HUES48 (cell line): ENCODE data around the gene GFOD2.

Experiments
- H3K27ac ChIP-seq: one replicate; pipeline ENCODE4 v1.7.0; 2013; ENCODE audit warnings: low read depth, low read length, inconsistent platforms
- H3K27me3 ChIP-seq: 2 replicates; pipeline ENCODE4 v1.6.1; 2013; ENCODE audit warnings: mild to moderate bottlenecking, low read length; ENCODE audit not compliant: control insufficient read depth, insufficient read depth
- H3K36me3 ChIP-seq: 2 replicates; pipeline ENCODE4 v1.6.1; 2013; ENCODE audit warnings: low read length; ENCODE audit not compliant: control insufficient read depth, insufficient read depth
- H3K4me1 ChIP-seq: 2 replicates; pipeline ENCODE4 v1.6.1; 2013; ENCODE audit warnings: mild to moderate bottlenecking, low read length; ENCODE audit not compliant: control insufficient read depth, insufficient read depth
- H3K4me3 ChIP-seq: 2 replicates; pipeline ENCODE4 v1.5.1; 2013; ENCODE audit warnings: mild to moderate bottlenecking, low read depth, low read length
- H3K9ac ChIP-seq: 2 replicates; pipeline ENCODE4 v1.6.1; 2013; ENCODE audit warnings: mild to moderate bottlenecking, low read depth, low read length, moderate library complexity
- H3K9me3 ChIP-seq: 2 replicates; pipeline ENCODE4 v1.6.1; 2013; ENCODE audit warnings: low read length; ENCODE audit not compliant: control insufficient read depth, insufficient read depth

The GFOD2 gene

DNA sequence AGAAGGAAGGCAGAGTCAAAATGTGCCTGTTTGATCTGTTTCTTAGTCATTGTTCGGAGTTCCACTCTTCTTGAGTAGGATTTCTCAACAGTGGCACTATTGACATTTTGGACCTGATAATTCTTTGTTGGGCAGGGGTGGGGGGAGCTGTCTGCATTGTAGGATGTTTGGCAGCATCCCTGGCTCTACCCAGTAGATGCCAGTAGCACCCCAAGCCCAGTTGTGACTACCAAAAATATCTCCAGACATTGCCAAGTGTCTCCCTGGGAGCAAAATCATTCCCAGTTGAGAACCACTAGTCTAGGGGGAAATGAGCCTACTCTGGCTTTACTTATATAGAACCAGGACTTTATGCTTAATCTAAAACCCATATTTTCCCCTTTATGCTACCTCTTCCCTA is 1.1 kb upstream of the GFOD2 start:
- no peak overlapping the region for H3K27ac ChIP-seq

DNA sequence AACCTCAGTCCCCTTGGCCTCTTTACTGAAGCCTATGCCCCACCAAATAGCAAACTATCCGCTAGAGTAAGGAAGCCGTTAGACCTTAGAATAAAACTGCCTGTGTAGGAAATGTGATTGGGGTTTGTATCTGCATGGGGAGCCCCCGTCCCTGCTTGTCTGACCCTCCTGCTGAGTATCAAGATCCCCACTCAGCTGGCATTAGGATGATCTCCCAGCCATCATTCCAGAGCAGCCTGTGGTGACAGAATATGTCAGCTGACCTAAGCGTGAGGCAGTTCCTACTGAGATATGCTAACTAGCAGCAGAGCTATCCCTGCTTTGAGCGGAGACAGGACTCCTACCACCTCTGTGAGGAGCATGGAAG is 645 bp upstream of the GFOD2 start:
- Histone ChIP-seq H3K9ac (peak overlapping the region; percentile 74), H3K27me3 (no peaks in the 10 kb centered on the region), H3K36me3 (peaks cover 19% of the 10 kb centered on the region), H3K9me3 (no peaks in the 10 kb centered on the region), H3K27ac (peak overlapping the region; percentile 77), H3K4me1 (0 out of 2 replicates have a peak, but pooled peaks cover 5% of the 10 kb centered on the region), H3K4me3 (peak overlapping the region; percentile 93)

More for the DNA sequence above, 1.1 kb upstream of the GFOD2 start:
- H3K4me3 ChIP-seq = peak overlapping the region; percentile 93
- no peaks in the 10 kb centered on the region for H3K9me3 ChIP-seq
- no peaks in the 10 kb centered on the region for H3K27me3 ChIP-seq
- 0 out of 2 replicates have a peak, but pooled peaks cover 5% of the 10 kb centered on the region for H3K4me1 ChIP-seq
- H3K36me3 ChIP-seq = peaks cover 23% of the 10 kb centered on the region
- no peak overlapping the region; the same call in 1 of the 2 replicates for H3K9ac ChIP-seq

DNA sequence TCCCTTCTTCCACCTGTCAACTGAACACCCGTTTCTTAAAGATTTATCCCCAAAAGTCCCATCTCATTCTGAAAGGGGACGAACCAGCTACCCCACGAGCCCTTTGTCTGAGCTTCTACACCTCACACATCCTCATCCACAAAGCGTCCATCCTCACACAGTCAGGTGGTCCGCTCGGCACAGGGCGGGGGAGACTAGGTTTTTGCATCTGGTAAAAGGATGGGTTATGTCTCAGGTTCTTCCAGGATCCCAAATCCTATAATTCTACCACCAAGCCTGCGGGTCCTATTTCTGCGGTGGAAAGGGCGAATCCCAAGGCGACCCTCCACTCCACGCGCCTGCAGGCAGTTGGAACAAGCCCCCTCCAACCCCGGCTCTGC is 458 bp downstream of the GFOD2 start:
- Histone ChIP-seq H3K9me3 (no peaks in the 10 kb centered on the region), H3K36me3 (peaks cover 14% of the 10 kb centered on the region), H3K27me3 (no peaks in the 10 kb centered on the region), H3K9ac (peak overlapping the region; percentile 69), H3K27ac (no peak overlapping the region), H3K4me3 (peak overlapping the region; percentile 93), H3K4me1 (0 out of 2 replicates have a peak, but pooled peaks cover 7% of the 10 kb centered on the region)

- H3K27me3 ChIP-seq = no peaks in the 10 kb centered on the region
- H3K27ac ChIP-seq = no peak overlapping the region
- no peak overlapping the region for H3K9ac ChIP-seq
- peaks cover 8% of the 10 kb centered on the region for H3K36me3 ChIP-seq
- no peaks in the 10 kb centered on the region for H3K9me3 ChIP-seq
- H3K4me3 ChIP-seq = no peak overlapping the region
- H3K4me1 ChIP-seq = 0 out of 2 replicates have a peak, but pooled peaks cover 7% of the 10 kb centered on the region
Observed at GRCh38 chr16:67716097-67716496, 3.0 kb downstream of the GFOD2 start.

- Histone ChIP-seq H3K27ac (no peak overlapping the region), H3K9me3 (no peaks in the 10 kb centered on the region), H3K4me3 (no peak overlapping the region), H3K4me1 (peaks cover 5% of the 10 kb centered on the region; the same call in 1 of the 2 replicates), H3K9ac (no peak overlapping the region), H3K27me3 (no peaks in the 10 kb centered on the region), H3K36me3 (peaks cover 8% of the 10 kb centered on the region)
Observed at GRCh38 chr16:67714522-67714921, 4.6 kb downstream of the GFOD2 start.

GRCh38 chr16:67713647-67714273 is 5.4 kb downstream of the GFOD2 start:
- Histone ChIP-seq H3K4me1 (peaks cover 12% of the 10 kb centered on the region; the same call in 1 of the 2 replicates), H3K9me3 (no peaks in the 10 kb centered on the region), H3K27ac (no peak overlapping the region)

GRCh38 chr16:67710607-67711006 is 8.5 kb downstream of the GFOD2 start:
- H3K27me3 ChIP-seq = no peaks in the 10 kb centered on the region
- no peaks in the 10 kb centered on the region for H3K9me3 ChIP-seq
- H3K27ac ChIP-seq = no peak overlapping the region
- no peaks in the 10 kb centered on the region for H3K36me3 ChIP-seq
- H3K4me3 ChIP-seq = no peak overlapping the region
- no peak overlapping the region for H3K9ac ChIP-seq
- H3K4me1 ChIP-seq = peaks cover 12% of the 10 kb centered on the region; the same call in 1 of the 2 replicates

More at GRCh38 chr16:67713647-67714273, 5.4 kb downstream of the GFOD2 start:
- no peak overlapping the region for H3K4me3 ChIP-seq
- H3K36me3 ChIP-seq = peaks cover 8% of the 10 kb centered on the region
- no peak overlapping the region for H3K9ac ChIP-seq
- H3K27me3 ChIP-seq = no peaks in the 10 kb centered on the region

DNA sequence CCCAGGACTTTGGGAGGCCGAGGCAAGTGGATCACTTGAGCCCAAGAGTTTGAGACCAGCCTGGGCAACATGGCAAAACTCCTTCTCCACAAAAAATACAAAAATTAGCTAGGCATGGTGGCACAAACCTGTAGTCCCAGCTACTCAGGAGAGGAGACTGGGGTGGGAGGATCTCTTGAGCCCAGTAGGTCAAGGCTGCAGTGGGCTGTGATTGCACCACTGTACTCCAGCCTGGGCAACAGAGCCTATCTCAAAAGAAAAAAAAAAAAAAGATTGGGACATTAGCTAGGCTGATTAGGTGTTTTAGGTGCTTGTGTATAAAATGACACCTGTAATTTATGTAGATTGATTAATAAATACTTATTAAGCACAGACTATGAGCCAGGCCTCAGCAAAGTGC is 10.1 kb downstream of the GFOD2 start:
- Histone ChIP-seq H3K9me3 (no peaks in the 10 kb centered on the region), H3K27me3 (no peaks in the 10 kb centered on the region), H3K4me3 (no peak overlapping the region), H3K9ac (no peak overlapping the region), H3K27ac (no peak overlapping the region), H3K36me3 (no peaks in the 10 kb centered on the region), H3K4me1 (peaks cover 11% of the 10 kb centered on the region; the same call in 1 of the 2 replicates)

- Histone ChIP-seq H3K4me3 (no peak overlapping the region), H3K36me3 (no peaks in the 10 kb centered on the region), H3K27ac (no peak overlapping the region), H3K27me3 (no peaks in the 10 kb centered on the region), H3K4me1 (peaks cover 9% of the 10 kb centered on the region; the same call in 1 of the 2 replicates), H3K9ac (no peak overlapping the region), H3K9me3 (no peaks in the 10 kb centered on the region)
Observed at GRCh38 chr16:67708368-67708771, 10.7 kb downstream of the GFOD2 start.

DNA sequence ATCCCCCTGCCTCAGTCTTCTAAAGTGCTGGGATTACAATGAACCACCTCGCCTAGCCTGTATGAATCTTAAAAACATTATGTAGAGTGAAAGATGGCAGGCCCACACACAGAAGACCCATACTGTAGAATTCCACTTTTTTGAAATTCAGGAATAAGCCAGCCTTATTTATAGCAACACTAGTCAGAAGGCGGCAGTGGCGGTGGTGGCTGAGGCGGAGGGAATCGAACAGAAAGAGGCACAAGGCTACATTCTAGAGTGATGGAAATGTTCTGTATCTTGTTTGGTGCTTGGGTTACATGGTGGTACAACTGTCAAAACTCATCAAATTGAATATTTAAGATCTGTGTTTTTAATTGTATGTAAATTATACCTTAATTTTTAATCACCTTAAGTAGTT is 11.3 kb downstream of the GFOD2 start:
- Histone ChIP-seq H3K36me3 (no peaks in the 10 kb centered on the region), H3K27me3 (no peaks in the 10 kb centered on the region), H3K9me3 (no peaks in the 10 kb centered on the region), H3K4me1 (peaks cover 9% of the 10 kb centered on the region; the same call in 1 of the 2 replicates), H3K9ac (no peak overlapping the region), H3K27ac (no peak overlapping the region), H3K4me3 (no peak overlapping the region)

- H3K4me1 ChIP-seq = peaks cover 9% of the 10 kb centered on the region; the same call in 1 of the 2 replicates
- no peaks in the 10 kb centered on the region for H3K36me3 ChIP-seq
- no peak overlapping the region for H3K27ac ChIP-seq
Observed at GRCh38 chr16:67707210-67707609, 11.9 kb downstream of the GFOD2 start.

More at GRCh38 chr16:67707210-67707609, 11.9 kb downstream of the GFOD2 start:
- no peaks in the 10 kb centered on the region for H3K9me3 ChIP-seq
- no peaks in the 10 kb centered on the region for H3K27me3 ChIP-seq
- H3K9ac ChIP-seq = no peak overlapping the region
- H3K4me3 ChIP-seq = no peak overlapping the region
